Dermis microvascular lymphatic vessel endothelial cell (primary cell): ENCODE results near the gene SPG21. TPM values are rescaled to one million over a fixed set of nuclear protein-coding genes. Genes with fewer than 3 reads are reported as not detected.
"Not testable (repeated sequence)": the region's sequence is repeated elsewhere in the genome, so short reads cannot be mapped to it uniquely, and the experiment has no call there.

Experiments used
- DNase-seq, 2 donors: peaks; one replicate each; pipeline versions ENCODE4 v3.0.0 to v3.0.0-alpha.2; 2010; ENCODE audit warnings: low read depth in 2 of 2
- total RNA-seq: library from RNA; depleted of rRNA; stranded (reverse); fragments of >200 nt; gene quantifications from 2 replicates; pipeline ENCODE4 v1.2.1, GENCODE V29; 2014

SPG21 gene, protein sequence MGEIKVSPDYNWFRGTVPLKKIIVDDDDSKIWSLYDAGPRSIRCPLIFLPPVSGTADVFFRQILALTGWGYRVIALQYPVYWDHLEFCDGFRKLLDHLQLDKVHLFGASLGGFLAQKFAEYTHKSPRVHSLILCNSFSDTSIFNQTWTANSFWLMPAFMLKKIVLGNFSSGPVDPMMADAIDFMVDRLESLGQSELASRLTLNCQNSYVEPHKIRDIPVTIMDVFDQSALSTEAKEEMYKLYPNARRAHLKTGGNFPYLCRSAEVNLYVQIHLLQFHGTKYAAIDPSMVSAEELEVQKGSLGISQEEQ
- 52.0 and 80.7 TPM in 2 replicates for total RNA-seq

DNA sequence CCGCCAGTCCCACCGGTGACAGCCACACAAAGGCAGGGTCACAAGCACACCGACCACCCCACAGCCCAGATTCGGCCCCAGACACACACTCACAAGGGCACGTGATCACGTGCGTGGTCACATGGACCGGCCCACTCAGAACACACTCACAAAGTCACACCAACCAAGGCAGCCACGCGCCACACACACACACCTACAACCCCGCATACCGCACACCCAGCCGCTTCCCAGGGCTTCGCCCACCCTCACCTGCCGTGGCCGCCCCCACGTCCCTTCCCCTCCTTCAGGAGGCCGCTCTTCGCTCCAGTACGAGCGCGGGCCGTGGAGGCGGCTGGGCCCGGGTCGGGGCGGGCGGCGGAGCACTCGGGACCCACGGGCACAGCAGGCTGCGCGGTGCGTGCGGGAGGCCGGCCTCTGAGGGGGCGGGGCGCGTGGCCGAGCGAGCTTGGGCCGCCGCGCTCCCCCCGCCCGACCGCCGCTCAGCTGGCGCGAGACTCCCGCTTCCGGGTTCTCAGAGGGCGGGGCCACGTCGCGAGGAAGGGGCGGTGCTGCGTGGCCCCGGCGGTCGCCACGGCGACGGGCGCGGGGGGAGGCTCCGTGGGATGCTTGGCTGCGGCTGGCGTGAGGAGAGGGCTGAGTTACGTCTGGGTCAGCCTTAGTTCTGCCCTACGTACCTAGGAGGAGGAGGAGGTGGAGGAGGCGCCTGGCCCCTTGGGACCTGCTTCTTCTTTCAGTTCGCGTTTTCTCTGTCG, at the start of gene SPG21:
TSS of gene SPG21 (minus strand) at position 499 of the 752 bp plus-strand sequence. CDS start 6,345 bp downstream, outside the sequence.
- peak; percentile 64 to 94 for DNase-seq

DNA sequence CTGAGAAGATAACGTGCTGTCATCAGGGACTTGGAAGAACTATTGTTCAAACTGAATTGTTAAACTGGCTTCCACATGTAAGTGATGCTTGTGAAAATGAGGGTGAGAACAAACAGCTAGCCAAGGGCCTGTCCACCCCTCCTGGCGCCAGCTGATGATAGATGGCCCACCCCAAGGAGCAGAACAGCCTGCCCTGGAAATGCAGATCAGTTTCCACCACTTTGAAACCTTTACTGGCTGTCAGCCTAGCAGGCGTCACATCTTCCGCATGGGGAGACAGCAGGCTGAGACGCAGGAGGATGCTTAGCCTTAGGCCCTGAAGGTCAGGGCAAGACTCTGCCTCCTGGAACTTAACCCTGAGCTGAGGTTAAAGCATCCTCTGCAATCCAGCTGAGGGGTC, 49.1 kb upstream of the SPG21 start:
- no peak for DNase-seq

DNA sequence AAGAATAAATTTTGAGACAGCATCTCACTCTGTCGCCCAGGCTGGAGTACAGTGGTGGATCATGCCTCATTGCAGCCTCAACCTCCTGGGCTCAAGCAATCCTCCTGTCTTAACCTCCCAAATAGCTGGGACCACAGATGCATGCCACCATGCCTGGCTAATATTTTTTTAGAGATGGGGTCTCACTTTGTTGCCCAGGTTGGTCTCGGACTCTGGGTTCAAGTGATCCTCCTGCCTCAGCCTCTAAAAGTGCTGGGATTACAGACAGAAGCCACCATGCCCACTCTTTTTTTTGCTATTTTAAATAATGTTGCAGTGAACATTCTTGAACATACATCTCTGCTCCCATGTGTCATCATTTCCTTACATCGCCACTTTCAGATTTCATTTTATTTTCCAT, 48.7 kb upstream of the SPG21 start:
- no peak for DNase-seq

DNA sequence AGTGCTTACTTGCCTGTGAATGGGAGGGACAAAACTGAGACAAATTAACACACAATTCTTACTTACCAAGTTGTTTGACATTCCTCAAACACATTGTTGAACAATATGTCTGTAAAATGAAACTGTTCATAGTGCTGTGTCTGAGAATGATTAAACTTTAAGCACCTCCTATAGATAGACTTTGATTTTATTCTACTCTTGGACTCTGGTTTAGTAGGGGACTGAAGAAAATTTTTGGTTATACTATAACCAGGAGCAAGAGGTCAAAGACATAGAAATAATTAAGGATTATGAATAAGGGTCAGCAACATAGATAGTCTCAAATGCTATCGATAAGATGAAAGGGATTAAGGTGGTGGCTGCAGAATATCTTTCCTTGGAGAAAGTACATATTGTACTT, 47.6 kb upstream of the SPG21 start:
- no peak for DNase-seq

DNA sequence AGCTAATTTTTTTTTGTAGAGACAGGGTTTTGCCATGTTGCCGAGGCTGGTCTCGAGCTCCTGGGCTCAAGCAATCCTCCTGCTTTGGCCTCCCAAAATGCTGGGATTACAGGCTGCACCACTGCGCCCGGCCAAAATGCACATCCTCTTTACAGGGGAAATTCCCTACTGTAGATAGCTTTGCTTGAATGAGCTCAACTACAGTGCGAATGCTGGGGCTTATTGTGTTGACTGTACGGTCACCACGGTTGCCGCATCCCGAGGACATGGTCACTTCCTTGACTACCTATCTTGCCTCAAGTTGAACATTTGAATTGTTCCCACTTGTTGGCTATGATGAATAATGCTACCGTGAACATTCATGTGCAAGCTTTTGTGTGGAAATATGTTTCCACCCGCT, 45.0 kb upstream of the SPG21 start:
- no peak for DNase-seq

DNA sequence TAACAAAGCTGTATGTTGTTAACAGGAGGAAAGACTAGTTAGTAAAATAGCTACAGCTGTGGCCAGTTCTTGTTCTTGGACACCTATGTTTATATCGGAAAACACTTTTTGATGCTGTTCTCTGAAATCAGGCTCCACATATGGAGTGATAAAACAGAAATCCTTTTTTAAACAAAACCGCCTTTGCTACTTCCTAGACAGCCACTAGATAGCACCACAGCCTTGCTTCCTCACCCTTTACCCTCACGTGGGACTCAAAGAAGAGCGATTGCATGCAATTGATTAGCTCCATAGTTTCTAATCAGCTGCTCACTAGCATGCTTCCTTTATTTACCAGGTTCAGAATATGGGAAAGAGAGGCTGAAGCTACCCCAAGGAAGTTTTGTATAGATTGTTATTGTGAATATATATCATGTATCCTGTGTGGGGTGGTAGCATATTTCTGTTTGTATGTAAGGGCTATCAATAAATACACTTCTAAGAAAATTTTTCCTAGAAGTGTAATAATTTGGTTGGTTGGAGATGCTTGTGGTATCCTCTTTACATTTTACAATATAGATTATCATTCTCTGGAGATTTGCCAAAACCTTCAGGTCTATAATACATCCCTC, 44.0 kb upstream of the SPG21 start:
- peak in 1 of 2 donors; percentile 43 for DNase-seq

DNA sequence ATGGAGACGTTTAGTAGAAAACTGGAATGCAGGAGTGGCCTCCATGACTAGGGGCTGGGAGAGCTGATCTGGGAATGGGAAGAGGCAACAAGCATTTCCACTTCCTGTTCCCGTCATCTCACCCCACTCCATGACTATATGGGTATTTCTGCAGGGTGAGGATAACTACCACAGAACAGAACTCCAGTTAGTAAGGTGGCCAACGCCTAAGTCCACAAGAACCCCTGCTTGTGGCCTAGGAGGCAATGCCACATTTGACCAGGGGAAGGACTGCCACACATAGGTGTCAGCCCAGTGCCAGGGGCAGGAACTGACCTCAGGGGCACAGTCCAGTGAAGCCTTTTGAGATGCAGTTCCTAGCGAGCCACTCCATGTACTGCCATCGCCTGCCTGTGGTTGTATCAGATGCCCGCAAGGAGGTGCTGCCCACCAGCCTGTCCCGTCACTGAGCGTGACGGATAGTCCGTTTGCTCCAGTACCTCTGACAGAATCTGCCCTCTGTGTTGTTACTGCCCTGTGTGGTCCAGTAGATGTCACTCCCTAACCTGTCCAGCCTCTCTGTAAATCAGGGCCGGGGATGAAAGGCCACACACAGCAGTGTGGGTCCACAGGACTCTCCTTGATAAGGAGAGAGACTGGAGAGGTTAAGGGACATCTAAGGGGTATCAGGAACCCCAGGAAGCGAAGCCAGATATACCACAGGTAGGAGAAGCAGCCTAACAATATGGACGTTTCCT, 43.3 kb upstream of the SPG21 start:
- DNase-seq: peak; percentile 73 to 85

DNA sequence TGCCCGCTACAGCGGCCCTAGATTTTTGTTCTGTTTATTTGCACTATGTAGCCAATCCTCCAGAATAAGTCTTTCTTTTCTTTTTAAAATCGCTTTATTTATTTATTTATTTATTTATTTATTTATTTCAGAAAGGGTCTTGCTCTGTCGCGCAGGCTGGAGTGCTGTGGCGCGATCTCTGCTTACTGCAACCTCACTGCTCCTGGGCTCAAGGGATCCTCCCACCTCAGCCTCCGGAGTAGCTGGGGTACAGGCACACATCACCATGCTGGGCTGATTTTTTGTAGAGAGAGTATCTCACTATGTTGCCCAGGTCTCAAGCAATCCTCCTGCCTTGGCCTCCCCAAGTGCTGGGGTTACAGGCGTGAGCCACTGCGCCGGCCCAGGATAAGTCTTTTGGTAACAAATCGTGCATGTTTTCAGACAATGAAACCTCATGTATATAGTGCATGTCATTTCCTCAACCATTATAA, 40.1 kb upstream of the SPG21 start:
- no peak for DNase-seq

DNA sequence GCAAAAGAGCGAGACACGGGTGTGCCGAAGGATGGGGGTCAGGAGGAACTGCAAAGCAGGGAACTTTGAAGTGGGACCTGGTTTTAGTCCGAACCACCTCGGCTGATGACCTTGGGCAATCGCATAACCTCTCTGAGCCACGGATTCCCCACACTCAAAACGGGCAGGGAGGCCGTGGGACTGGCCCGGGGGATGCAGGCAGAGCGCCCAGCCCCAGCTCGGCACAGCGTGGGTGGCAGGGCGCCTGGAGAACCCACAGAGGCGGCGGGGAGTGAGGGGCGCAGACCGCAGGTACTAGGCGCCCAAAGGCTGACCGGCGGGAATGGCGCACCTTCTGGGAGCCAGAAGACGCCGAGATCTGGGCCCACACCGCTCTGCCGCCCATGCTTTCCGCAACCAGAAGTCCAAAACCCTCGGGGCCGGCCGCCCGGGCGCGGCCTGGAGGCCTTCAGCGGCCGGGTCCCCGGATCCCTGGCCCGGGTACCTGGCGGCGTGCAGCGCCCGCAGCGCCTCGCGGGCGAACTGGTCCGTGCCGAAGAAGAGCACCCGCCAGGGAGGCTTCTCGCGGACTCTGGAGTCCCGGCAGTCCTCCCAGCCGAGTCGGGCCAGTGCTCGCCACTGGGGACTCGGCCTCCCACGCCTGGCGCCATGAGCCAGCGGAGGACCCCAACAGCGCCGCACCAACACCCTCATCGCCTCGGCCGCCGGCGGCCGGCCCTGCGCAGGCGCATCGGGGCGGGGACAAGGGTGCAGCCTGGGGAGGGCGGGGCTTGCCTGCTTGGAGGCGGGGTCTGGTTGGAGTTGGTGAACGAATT, 39.4 kb upstream of the SPG21 start, which contains the start of gene MTFMT:
TSS of gene MTFMT (minus strand) at position 719 of the 815 bp plus-strand sequence. CDS start at position 693, 26 bp downstream.
- peak; percentile 48 to 83 for DNase-seq

DNA sequence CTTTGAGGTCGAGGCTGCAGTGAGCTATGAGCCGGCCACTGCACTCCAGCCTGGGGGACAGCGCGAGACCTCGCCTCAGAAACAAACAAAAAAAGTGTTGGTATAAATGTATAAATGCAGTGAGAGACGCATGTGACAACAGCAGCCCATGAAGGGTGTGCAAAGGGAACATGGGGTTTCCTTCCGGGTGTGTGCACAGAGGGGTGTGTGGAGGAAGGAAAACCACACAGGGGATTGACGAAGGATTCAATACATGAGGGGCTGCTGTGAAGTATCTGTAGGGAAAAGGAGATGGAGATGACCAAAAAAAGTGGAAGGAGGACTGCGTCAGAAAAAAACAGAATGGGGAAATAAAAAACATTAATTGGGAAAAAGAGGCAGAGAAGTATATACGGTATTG, 38.6 kb upstream of the SPG21 start:
- no peak for DNase-seq

DNA sequence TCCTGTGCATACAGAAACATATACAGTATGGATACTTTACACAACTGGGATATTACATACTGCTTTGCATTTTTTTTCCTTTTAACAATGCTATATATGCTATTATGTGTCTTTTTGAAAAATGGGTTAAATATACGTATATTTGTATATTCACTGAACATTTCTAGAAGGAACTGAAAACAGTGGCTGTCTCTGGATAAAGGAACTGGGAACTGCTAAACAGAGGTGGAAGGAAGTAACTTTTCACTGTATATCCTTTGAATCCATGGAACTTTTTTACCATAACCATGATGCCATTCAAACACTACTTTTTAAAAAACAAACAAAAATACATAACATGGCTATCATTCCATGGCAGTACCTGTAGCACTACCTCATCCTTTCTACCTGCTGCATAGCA, 37.9 kb upstream of the SPG21 start:
- no peak for DNase-seq

DNA sequence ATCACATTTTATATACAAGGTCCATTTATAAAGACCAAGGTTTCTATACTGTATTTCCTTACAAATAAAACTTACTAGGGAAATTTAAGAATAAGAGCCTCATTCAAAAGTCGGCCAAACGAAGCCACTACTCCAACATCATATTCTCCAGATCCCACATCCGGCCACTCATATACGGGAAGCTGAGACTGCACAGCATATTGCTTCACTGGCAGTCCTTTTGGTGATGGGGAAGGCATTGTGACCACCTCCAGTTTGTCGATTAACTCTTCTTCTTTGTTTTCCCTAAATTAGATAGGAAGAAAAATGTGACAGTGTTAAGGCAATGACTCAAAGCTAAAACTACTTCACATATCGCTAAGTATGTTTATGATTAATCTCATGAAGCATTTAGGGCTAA, 37.0 kb upstream of the SPG21 start:
- DNase-seq: no peak

DNA sequence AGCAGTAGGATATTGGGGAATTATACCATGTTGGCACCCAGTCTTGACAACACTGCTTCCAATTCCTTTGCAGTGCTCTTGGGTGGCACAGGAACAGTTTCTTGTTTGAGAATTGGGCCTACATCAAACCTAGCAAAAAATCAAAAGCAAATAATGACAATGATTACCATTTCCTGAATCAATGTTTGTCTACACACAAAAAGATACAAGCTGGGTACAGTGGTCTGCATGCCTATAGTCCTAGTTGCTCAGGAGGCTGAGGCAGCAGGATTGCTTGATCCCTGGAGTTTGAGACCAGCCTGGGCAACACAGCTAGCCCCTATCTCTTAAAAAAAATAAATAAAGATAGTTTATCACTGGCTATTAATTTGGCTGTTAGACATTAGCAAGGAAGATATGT, 31.8 kb upstream of the SPG21 start:
- DNase-seq: no peak

DNA sequence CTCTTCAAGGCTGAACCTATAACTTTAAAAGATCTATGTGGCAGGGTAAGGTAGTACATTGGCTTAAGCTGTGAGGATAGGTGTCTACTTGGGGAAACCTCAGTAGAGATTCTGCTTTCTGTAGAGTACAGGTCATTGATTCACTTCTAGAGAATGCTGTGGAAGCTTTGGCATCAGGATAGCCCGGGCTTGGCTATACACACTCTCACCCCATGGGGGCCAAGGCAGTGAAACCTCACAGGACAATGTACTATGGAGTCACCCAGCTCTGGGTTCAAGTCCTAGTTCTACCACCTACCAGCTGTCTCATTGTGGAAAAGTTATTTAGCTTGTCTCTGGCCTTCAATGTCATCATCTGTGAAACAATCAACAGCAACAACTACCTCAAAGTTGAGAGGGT, 30.7 kb upstream of the SPG21 start:
- no peak for DNase-seq

DNA sequence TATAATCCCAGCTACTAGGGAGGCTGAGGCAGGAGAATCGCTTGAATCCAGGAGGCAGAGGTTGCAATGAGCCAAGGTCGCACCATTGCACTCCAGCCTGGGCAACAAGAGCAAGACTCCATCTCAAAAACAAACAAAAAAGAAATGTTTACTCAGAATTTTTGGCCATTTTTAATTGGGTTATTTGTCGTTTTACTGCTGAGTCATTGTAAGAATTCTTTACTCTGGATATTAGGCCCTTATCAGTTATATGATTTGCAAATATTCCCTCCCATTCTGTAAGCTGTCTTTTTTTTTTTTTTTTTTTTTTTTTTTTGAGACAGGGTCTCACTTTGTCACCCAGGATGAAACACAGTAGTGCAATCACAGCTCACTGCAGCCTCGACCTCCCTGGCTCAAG, 21.5 kb upstream of the SPG21 start:
- not testable (repeated sequence) for DNase-seq

DNA sequence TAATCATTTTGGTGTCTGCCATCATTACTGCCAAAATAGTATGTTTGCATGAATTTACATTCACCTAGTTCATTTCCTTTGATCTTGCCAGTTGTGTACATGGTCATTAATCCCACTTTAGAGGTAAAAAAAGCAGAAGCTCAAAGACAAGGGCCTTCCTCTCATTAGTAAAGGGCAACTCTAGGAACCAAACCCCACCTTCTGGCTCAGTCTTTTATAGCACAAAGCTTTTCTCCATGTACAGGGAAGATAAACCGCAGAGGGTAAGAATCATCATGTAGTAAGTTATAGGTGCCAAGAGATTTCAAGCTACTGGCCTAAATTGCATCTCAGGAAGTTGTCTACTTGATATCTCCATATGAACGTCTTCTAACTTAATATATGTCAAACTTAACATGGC, 19.3 kb upstream of the SPG21 start:
- no peak for DNase-seq

DNA sequence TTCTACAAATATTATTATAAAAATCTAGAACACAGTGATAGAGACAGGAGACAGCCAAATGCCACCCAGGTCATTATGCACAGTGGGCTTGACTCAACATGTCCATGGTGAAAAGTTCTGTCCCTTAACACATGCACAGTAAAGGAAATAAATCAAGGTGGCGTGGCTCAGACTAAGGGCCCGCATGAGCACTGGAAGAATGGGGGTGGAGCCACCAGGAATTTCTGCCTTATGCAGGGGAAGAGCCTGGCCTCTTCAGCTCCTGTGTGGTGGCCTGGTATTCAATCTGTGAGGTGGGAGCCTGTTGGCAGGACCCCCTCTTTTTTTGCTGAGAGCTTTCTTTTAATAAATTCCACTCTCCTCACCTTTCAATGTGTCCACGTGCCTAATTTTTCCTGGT, 17.2 kb upstream of the SPG21 start:
- no peak for DNase-seq

DNA sequence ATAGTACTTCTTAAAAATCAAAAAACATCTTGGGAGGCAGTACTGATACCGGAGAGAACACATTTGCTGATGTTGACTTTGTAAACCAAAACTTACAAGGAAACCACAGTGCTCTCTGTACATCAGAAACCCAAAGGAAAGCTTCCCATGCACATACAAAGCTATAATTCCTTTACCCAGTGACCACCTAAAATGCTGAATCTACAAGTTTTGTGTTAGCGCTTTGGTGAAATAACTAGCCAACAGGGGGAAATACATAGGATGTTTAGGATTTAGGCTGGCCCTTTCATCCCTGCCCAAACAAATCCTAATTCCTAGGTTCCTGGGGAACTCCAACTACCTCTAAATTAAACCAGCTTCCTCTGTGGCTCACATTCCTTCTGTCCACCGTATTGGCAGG, 15.3 kb upstream of the SPG21 start:
- no peak for DNase-seq

DNA sequence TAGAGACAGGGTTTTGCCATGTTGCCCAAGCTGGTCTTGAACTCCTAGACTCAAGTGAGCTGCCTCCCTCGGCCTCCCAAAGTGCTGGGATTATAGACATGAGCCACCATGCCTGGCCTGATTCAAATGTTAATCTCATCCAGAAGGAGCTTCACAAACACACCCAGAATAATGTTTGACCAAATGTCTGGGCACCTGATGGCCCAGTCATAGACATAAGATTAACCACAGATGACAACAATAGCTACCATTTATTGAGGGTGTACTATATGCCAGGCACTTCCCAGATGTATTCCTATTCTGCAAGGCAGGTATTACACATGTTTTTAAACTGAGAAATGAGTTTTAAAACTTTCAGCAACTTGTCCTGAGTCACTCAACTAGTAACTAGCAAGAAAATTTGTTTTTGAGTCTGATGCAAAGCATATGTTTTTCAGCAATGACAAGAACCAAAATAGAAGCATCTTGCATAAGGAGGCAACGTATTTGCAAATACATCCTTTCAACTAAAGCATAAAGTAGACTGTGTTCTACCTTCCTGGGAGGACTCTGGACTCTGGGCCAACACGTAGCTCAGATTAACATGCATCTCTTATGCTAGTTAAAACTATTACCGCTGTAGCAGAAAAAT, 8.1 kb upstream of the SPG21 start:
- DNase-seq: no peak

DNA sequence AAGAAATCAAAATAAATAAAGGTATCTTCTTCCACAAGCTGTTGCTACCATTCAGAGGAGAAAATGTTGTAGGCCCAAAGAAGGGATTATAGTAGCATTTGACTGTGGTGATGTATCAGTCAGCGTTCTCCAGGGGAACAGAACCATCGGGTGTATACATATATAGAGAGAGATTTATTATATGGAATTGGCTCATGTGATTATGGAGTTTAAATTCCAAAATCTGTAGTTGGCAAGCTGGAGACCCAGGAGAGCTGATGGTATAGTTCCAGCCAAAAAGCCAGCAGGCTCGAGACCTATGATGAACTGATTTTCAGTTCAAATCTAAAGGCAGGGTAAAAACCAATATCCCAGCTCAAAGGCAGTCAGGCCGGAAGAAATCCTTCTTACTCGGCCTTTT, 7.4 kb upstream of the SPG21 start:
- no peak for DNase-seq
